Adrenal gland (tissue), 19 donors: ENCODE measurements around the gene FAM107A. TPM values are rescaled to one million over a fixed set of nuclear protein-coding genes. Genes with fewer than 3 reads are reported as not detected.

Experiments
- DNase-seq, 7 donors: peaks; one replicate each; pipeline ENCODE4 v3.0.0-alpha.2; 2019 to 2020
- H3K27ac ChIP-seq, 5 donors: fragments of 200-600 bp; sonication (generic) in 4 of 5; 1 replicate in 3 of 5; 2 replicates in 2 of 5; pipeline versions ENCODE4 v1.5.1 to v1.8.0; 2016 to 2020; ENCODE audit warnings: mild to moderate bottlenecking in 1 of 5
- H3K27me3 ChIP-seq: fragments of 200-600 bp; 2 replicates; pipeline ENCODE4 v1.8.0; 2021
- H3K36me3 ChIP-seq, 2 donors: fragments of 200-600 bp; replicated peaks in 1 of 2; 1 replicate in 1 of 2; 2 replicates in 1 of 2; pipeline versions ENCODE4 v1.5.1 to v1.8.0; 2018 to 2022
- H3K4me1 ChIP-seq, 2 donors: fragments of 200-600 bp; replicated peaks in 1 of 2; 1 replicate in 1 of 2; 2 replicates in 1 of 2; pipeline versions ENCODE4 v1.5.1 to v1.8.0; 2018 to 2021
- H3K4me3 ChIP-seq, 4 donors: fragments of 200-600 bp; sonication (generic) in 3 of 4; one replicate each; pipeline ENCODE4 v1.5.1; 2016 to 2018
- H3K9me3 ChIP-seq, 3 donors: fragments of 200-600 bp; sonication (generic) in 1 of 3; replicated peaks in 1 of 3; 1 replicate in 2 of 3; 2 replicates in 1 of 3; pipeline versions ENCODE4 v1.5.1 to v1.8.0; 2016 to 2021
- CTCF ChIP-seq, 6 experiments: fragments of 450-650 bp in 4 of 6; fragments of 200-600 bp in 2 of 6; sonication (generic) in 1 of 6; IDR thresholded peaks; 1 replicate in 5 of 6; 2 replicates in 1 of 6; pipeline versions ENCODE4 v1.5.1 to v1.8.0; 2016 to 2021; ENCODE audit warnings: antibody characterized with exemption in 6 of 6, mild to moderate bottlenecking in 2 of 6, moderate library complexity in 1 of 6
- POLR2A ChIP-seq, 2 donors: fragments of 450-650 bp; IDR thresholded peaks; one replicate each; pipeline ENCODE4 v1.6.1; 2017; ENCODE audit warnings: antibody characterized with exemption in 2 of 2, mild to moderate bottlenecking in 2 of 2, moderate library complexity in 1 of 2
- WGBS, 4 donors: extraction: QIAGEN DNeasy Blood & Tissue Kit in 2 of 4; methylation state at CpG; one replicate each; pipeline versions ENCODE4 v1.1.5 to v1.1.7; 2013 to 2017; 5-methylcytosine and 5-hydroxymethylcytosine counted together
- intact Hi-C, 2 donors: fragments of 100-400 bp; cut with DNase I; formaldehyde crosslinking; loops; one replicate each; pipeline versions ENCODE4 v1.14.1 to v1.15.0; 2022 to 2023
- long read RNA-seq, 10 donors: library from polyadenylated mRNA in 3 of 10; unstranded in 2 of 10; stranded (forward) in 1 of 10; transcript quantifications; one replicate each; pipeline ENCODE4 v2.0.0 and lab custom pipeline, GENCODE V29; 2021 to 2026
- polyA plus RNA-seq, 3 donors: library from polyadenylated mRNA; stranded (reverse); fragments of 200-250 nt in 2 of 3; fragments of 350-450 nt in 1 of 3; fragmentation: Illumina TruSeq in 1 of 3; extraction: RNeasy Lipid Tissue Mini Kit (QIAGEN cat#74804) in 1 of 3; gene quantifications; one replicate each; pipeline ENCODE4 v1.2.3, GENCODE V29; 2013 to 2014
- total RNA-seq, 9 donors: library from RNA; depleted of rRNA in 4 of 9; stranded (reverse); fragments of >200 nt in 4 of 9; fragments of 120-200 nt in 1 of 9; fragmentation: NEBNext Ultra II Directional in 1 of 9; extraction: Animal tissue kit (Norgen Biotek cat#: 25700) in 1 of 9; gene quantifications; one replicate each; pipeline versions ENCODE4 v1.1.0 to v1.2.4, GENCODE V29; 2013 to 2023
- donor health status: healthy with polysubstance abuse.
- donor health status: Bipolar disorder and iron deficiency.
- donor health status: DM: yes; HTN: yes; CAD: no.
- donor health status: DM: no; HTN: no; CAD: no.
- donor health status: DM: no; HTN: no; CAD: no.
- donor health status: DM: yes; HTN: yes; CAD: no.

Gene FAM107A
- 10 to 100 TPM in 1 of 9 donors, 1 to 10 TPM in 8; 1.2 to 11.6 (median 5.7) TPM for total RNA-seq
- polyA plus RNA-seq, result 10 to 100 TPM in 1 of 3 donors, 1 to 10 TPM in 2; 4.9 to 12.5 (median 6.8) TPM
- long read RNA-seq, donor 1, result 0 reads
- long read RNA-seq, donor 2, partial matches to known transcripts, result 0 of 1 reads
- long read RNA-seq, donor 2, other reads (novel, unspliced or antisense), result 0 of 1 reads
- long read RNA-seq, donor 3, result 0 reads
- long read RNA-seq, donor 4, partial matches to known transcripts, result 0 of 2 reads
- long read RNA-seq, donor 4, other reads (novel, unspliced or antisense), result 2 of 2 reads
- long read RNA-seq, donor 5, transcript FAM107A-201 (4 exons, 3,367 nt), result major isoform, 7 of 9 reads
- long read RNA-seq, donor 5, partial matches to known transcripts, result 0 of 9 reads
- long read RNA-seq, donor 5, other reads (novel, unspliced or antisense), result 2 of 9 reads
- long read RNA-seq, donor 6, partial matches to known transcripts, result 0 of 5 reads
- long read RNA-seq, donor 6, other reads (novel, unspliced or antisense), result 1 of 5 reads
- long read RNA-seq, donor 7, result 0 reads
- long read RNA-seq, donor 8, partial matches to known transcripts, result 0 of 4 reads
- long read RNA-seq, donor 8, other reads (novel, unspliced or antisense), result 0 of 4 reads
- long read RNA-seq, donor 9, partial matches to known transcripts, result 0 of 2 reads
- long read RNA-seq, donor 9, other reads (novel, unspliced or antisense), result 0 of 2 reads
- long read RNA-seq, donor 10, result 0 reads

GRCh38 chr3:58577269-58577821, at the start of gene FAM107A:
Gene FAM107A, minus strand, starts transcription at chr3:58577391. Its CDS starts 7,531 bp downstream, at chr3:58569860.
- Histone ChIP-seq H3K27ac (peak within 1 kb of the TSS in 2 of 5 donors; percentile 26 to 84), H3K9me3 (no peaks in the 10 kb centered on the region), H3K27me3 (no peaks in the 10 kb centered on the region), H3K4me1 (peaks cover 0 to 15% of the 10 kb centered on the region in 2 donors), H3K36me3 (no peaks in the 10 kb centered on the region), H3K4me3 (peak within 1 kb of the TSS in 1 of 4 donors; percentile 16)
- intact Hi-C loops, result no loop called here
- WGBS, 4 donors, result 43 to 56% (median 48%) methylated on average over 10 to 12 of the region's 12 CpGs
- TF ChIP-seq CTCF (IDR thresholded peaks at IDR 0.05), result no peak
- TF ChIP-seq POLR2A (IDR thresholded peaks at IDR 0.05), result no peak
- peak in 6 of 7 donors; percentile 16 to 67 (median 29) for DNase-seq

GRCh38 chr3:58625196-58625824, 48.1 kb upstream of the FAM107A start:
- intact Hi-C loops, result loop anchor here in 1 of 2 donors (10.0 kb wide), 1 partner anchor 301 kb away; no protein-coding TSS in a partner anchor
- no peak overlapping the region for H3K27ac ChIP-seq
- no peaks in the 10 kb centered on the region for H3K9me3 ChIP-seq
- DNase-seq, result no peak
- no peaks in the 10 kb centered on the region for H3K36me3 ChIP-seq
- 90 to 91% (median 90%) methylated on average over 9 of the region's 9 CpGs for WGBS, 4 donors
- no peaks in the 10 kb centered on the region for H3K27me3 ChIP-seq
- no peak overlapping the region for H3K4me3 ChIP-seq
- peaks cover 15 to 33% of the 10 kb centered on the region in 2 donors for H3K4me1 ChIP-seq
- TF ChIP-seq CTCF (IDR thresholded peaks at IDR 0.05), result no peak

GRCh38 chr3:58624550-58624949, 47.4 kb upstream of the FAM107A start:
- Histone ChIP-seq H3K9me3 (no peaks in the 10 kb centered on the region), H3K4me3 (no peak overlapping the region), H3K27ac (no peak overlapping the region), H3K36me3 (no peaks in the 10 kb centered on the region), H3K4me1 (peaks cover 15 to 27% of the 10 kb centered on the region in 2 donors), H3K27me3 (no peaks in the 10 kb centered on the region)
- no peak for DNase-seq
- intact Hi-C loops, result loop anchor here in 1 of 2 donors (10.0 kb wide), 1 partner anchor 300 kb away; no protein-coding TSS in a partner anchor
- TF ChIP-seq CTCF (IDR thresholded peaks at IDR 0.05) (no peak), POLR2A (IDR thresholded peaks at IDR 0.05) (no peak)
- 53 to 77% (median 69%) methylated on average over 2 to 3 of the region's 3 CpGs for WGBS, 4 donors
